Measurements from ENCODE around the gene RBM33. TPM values are rescaled to one million over a fixed set of nuclear protein-coding genes. Genes with fewer than 3 reads are reported as not detected.

RBM33 gene
- total and polyA plus RNA-seq, 2 of the 8 experiments (the other 6 are each of a cell fraction or from before 2014, with no cell fraction given) = 16.5 to 64.6 TPM

DNA sequence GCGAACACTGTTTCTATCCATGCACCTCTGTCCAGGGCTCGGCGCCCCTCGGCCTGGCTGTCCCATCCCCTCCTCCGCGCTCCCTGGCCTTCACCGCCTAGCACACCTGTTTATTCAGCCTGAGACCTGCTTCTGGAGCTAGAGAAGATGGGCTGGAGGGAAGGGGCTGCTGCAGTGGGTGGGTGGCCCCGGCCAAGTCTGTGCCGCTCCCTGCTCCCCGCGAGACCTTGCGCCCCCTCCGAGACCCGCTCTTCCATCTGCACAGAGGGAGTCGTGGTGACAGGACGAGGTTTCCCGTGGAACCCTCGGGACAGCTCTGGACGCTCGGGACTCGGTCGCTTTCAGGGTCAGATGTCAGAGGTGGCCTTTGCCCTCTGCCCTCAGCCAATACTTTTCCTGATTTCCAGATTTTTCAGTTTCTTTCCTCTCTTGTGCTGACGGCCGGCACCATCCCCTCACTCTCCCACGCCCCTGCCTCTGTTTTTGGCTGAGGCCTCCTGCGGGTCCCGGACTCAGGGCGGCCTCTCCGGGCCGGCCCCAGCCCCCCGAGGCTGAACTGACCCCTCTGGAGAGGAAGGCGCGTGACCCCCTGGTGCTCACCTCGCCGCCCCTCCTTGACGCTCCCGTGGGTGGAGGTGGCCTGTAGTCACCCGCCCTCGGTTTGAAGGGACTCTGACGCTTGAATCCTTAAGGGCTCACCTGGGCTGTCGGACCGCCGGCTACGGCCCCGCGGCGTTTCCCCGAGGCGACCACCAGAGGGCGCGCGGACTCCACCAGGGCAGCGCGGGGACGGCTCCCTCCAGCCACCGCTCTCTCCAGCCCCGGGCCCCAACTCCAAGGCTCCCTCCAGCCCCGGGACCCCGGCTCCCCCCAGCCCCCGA lies 152.2 kb downstream of the RBM33 start:
- no peak overlapping the region for H3K18ac ChIP-seq (ENCODE audit: extremely low read depth, low read length)
- TF ChIP-seq GABPA (IDR thresholded peaks at IDR 0.05; ENCODE audit: borderline replicate concordance, insufficient read depth, low read length) = peak; percentile 69; the same call in 1 of the 2 replicates
- 0 out of 3 replicates have a peak, but pooled peaks of 1 of the 2 experiments have one; percentile 11 for TF ChIP-seq EP300 (IDR thresholded peaks at IDR 0.05; ENCODE audit: borderline replicate concordance in 1 of 2, low read depth in 2 of 2, low read length in 2 of 2)
- no peak for TF ChIP-seq KDM4A (IDR thresholded peaks at IDR 0.05; ENCODE audit: low read depth, low read length, severe bottlenecking)
- no peak for TF ChIP-seq TBP (IDR thresholded peaks at IDR 0.05; ENCODE audit: low read depth, low read length)
- TF ChIP-seq JUND (IDR thresholded peaks at IDR 0.05; ENCODE audit: low read length) = no peak
- 0 out of 2 replicates have a peak, but pooled peaks have one; percentile 5 for TF ChIP-seq YY1 (IDR thresholded peaks at IDR 0.05; ENCODE audit: low read depth, low read length)
- TF ChIP-seq, protein P1, sequence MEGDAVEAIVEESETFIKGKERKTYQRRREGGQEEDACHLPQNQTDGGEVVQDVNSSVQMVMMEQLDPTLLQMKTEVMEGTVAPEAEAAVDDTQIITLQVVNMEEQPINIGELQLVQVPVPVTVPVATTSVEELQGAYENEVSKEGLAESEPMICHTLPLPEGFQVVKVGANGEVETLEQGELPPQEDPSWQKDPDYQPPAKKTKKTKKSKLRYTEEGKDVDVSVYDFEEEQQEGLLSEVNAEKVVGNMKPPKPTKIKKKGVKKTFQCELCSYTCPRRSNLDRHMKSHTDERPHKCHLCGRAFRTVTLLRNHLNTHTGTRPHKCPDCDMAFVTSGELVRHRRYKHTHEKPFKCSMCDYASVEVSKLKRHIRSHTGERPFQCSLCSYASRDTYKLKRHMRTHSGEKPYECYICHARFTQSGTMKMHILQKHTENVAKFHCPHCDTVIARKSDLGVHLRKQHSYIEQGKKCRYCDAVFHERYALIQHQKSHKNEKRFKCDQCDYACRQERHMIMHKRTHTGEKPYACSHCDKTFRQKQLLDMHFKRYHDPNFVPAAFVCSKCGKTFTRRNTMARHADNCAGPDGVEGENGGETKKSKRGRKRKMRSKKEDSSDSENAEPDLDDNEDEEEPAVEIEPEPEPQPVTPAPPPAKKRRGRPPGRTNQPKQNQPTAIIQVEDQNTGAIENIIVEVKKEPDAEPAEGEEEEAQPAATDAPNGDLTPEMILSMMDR (IDR thresholded peaks at IDR 0.05; ENCODE audit: control extremely low read depth in 1 of 3, insufficient read depth in 1 of 3, low read depth in 1 of 3, low read length in 3 of 3) = peak in 2 of 3 experiments; percentile 74 to 86; a peak in 3 of 4 replicates

More for the DNA sequence above, 152.2 kb downstream of the RBM33 start:
- CTCF ChIA-PET (ENCODE audit: partially characterized antibody) = interaction anchor here (0.8 to 1.8 kb wide), 7 partner anchors 14 to 914 kb away, joined by 3 to 5 read pairs (median 3); no protein-coding TSS in a partner anchor
- Histone ChIP-seq H3K27me3 (replicated peaks in 1 of 4; ENCODE audit: control insufficient read depth in 3 of 4, extremely low read depth in 1 of 4, insufficient read depth in 3 of 4, low read length in 3 of 4) (peaks cover 14 to 57% (median 45%) of the 10 kb centered on the region in 4 experiments), H3K56ac (replicated peaks; ENCODE audit: insufficient read length, low read depth, low read length) (no peak overlapping the region), H2BK15ac (ENCODE audit: low read length) (no peak overlapping the region), H3K4me3 (ENCODE audit: extremely low read depth in 1 of 4, insufficient read depth in 2 of 4, low read depth in 3 of 4, low read length in 4 of 4) (peak overlapping the region in 1 of 4 experiments; percentile 52; a peak in 2 of 8 replicates), H3K4ac (replicated peaks; ENCODE audit: insufficient read length, low read depth, low read length) (no peak overlapping the region), H3K4me1 (replicated peaks in 1 of 4; ENCODE audit: control insufficient read depth in 3 of 4, insufficient read depth in 4 of 4, low read length in 3 of 4) (no peaks in the 10 kb centered on the region), H2AFZ (ENCODE audit: low read length) (no peak overlapping the region), H4K5ac (ENCODE audit: insufficient read length, low read depth, low read length) (no peak overlapping the region), H3K4me2 (ENCODE audit: insufficient read depth in 1 of 2, low read depth in 2 of 2, low read length in 2 of 2) (peak overlapping the region in 1 of 2 experiments; percentile 54; a peak in 2 of 4 replicates), H2BK20ac (ENCODE audit: low read length) (no peak overlapping the region), H3K23me2 (ENCODE audit: low read depth, low read length) (peaks cover 9% of the 10 kb centered on the region), H3K36me3 (ENCODE audit: control insufficient read depth in 2 of 4, insufficient read depth in 4 of 4, low read length in 3 of 4) (no peaks in the 10 kb centered on the region), H2AK5ac (ENCODE audit: low read depth, low read length) (no peak overlapping the region), H3K14ac (ENCODE audit: insufficient read length) (no peak overlapping the region), H4K20me1 (replicated peaks in 1 of 2; ENCODE audit: control insufficient read depth in 1 of 2, insufficient read depth in 2 of 2, low read length in 2 of 2) (peaks cover 0 to 10% of the 10 kb centered on the region in 2 experiments), H3K79me2 (ENCODE audit: control insufficient read depth in 1 of 2, insufficient read depth in 2 of 2, low read length in 2 of 2) (no peaks in the 10 kb centered on the region), H2BK120ac (replicated peaks; ENCODE audit: low read depth, low read length) (no peak overlapping the region), H3K79me1 (ENCODE audit: low read depth, low read length) (0 out of 2 replicates have a peak, but pooled peaks cover 2% of the 10 kb centered on the region), H2BK5ac (ENCODE audit: low read depth, low read length) (no peak overlapping the region), H3K27ac (ENCODE audit: low read depth, low read length) (no peak overlapping the region), H4K91ac (replicated peaks; ENCODE audit: insufficient read length, low read length) (no peak overlapping the region), H3K9me3 (ENCODE audit: insufficient read depth in 2 of 2, low read depth in 1 of 2, low read length in 1 of 2) (peaks cover 5 to 7% of the 10 kb centered on the region in 2 experiments; a peak in 1 of 4 replicates), H2BK12ac (ENCODE audit: low read depth, low read length) (no peak overlapping the region), H4K8ac (ENCODE audit: extremely low read depth, insufficient read depth, low read length) (peak overlapping the region; percentile 63; the same call in 1 of the 2 replicates), H3K9ac (replicated peaks in 1 of 4; ENCODE audit: extremely low read depth in 1 of 4, low read depth in 3 of 4, low read length in 3 of 4) (no peak overlapping the region), H3K23ac (ENCODE audit: insufficient read length) (no peak overlapping the region)
- FAIRE-seq (no peak), DNase-seq (ENCODE audit: low read depth in 1 of 2, low spot score in 2 of 2) (peak in 1 of 2 experiments; percentile 96)
- POLR2A ChIA-PET (ENCODE audit: partially characterized antibody) = no interaction called here
- WGBS, 2 experiments (ENCODE audit: extremely low coverage in 1 of 2, insufficient coverage in 1 of 2, insufficient read length in 1 of 2, insufficient replicate concordance in 2 of 2, low coverage in 1 of 2, low lambda C conversion rate in 2 of 2, missing lambda C conversion rate in 1 of 2) = 48% methylated on average over 52 of the region's 60 CpGs; no CpG with 5 or more reads in 1 of the 2 experiments
